Prostate gland (tissue), 2 donors: ENCODE measurements around the gene RNF220.

Experiments
- POLR2A ChIP-seq: fragments of 450-650 bp; IDR thresholded peaks from one replicate; pipeline ENCODE4 v1.6.1; 2016; ENCODE audit warnings: antibody characterized with exemption, mild to moderate bottlenecking
- POLR2AphosphoS5 ChIP-seq: sonication (generic); formaldehyde crosslinking; IDR thresholded peaks from one replicate; pipeline ENCODE4 v1.6.1; 2017; ENCODE audit warnings: antibody characterized with exemption
- TF ChIP-seq, protein P1 (sequence below), 4 experiments: fragments of 200-600 bp in 2 of 4; fragments of 450-650 bp in 2 of 4; sonication (generic) in 2 of 4; IDR thresholded peaks; 1 replicate in 3 of 4; 2 replicates in 1 of 4; pipeline ENCODE4 v1.5.1; 2016 to 2019; ENCODE audit warnings: antibody characterized with exemption in 4 of 4, mild to moderate bottlenecking in 2 of 4, moderate library complexity in 2 of 4

DNA sequence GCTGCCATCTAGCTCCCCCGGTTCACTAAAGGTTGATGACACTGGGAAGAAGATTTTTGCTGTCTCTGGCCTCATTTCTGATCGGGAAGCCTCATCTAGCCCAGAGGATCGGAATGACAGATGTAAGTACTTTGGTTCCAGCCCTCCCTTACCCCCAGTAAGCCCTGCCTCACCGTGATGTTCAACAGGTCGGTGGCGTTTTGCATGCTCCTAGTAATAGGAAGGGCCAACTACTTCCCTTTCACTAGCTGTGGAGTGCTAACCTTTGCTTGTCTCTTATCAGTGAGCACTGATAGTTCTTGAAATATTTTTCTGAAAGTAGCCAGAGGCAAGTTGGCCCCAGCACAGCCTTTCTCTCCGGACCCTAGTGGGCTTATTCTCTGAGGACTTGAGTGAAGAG lies 7.5 kb downstream of the RNF220 start:
- TF ChIP-seq, protein P1, sequence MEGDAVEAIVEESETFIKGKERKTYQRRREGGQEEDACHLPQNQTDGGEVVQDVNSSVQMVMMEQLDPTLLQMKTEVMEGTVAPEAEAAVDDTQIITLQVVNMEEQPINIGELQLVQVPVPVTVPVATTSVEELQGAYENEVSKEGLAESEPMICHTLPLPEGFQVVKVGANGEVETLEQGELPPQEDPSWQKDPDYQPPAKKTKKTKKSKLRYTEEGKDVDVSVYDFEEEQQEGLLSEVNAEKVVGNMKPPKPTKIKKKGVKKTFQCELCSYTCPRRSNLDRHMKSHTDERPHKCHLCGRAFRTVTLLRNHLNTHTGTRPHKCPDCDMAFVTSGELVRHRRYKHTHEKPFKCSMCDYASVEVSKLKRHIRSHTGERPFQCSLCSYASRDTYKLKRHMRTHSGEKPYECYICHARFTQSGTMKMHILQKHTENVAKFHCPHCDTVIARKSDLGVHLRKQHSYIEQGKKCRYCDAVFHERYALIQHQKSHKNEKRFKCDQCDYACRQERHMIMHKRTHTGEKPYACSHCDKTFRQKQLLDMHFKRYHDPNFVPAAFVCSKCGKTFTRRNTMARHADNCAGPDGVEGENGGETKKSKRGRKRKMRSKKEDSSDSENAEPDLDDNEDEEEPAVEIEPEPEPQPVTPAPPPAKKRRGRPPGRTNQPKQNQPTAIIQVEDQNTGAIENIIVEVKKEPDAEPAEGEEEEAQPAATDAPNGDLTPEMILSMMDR (IDR thresholded peaks at IDR 0.05) = no peak
- TF ChIP-seq POLR2AphosphoS5 (no peak), POLR2A (no peak)
